ENCODE data around the gene MRPL52.
"Not testable (repeated sequence)": the region's sequence is repeated elsewhere in the genome, so short reads cannot be mapped to it uniquely, and the experiment has no call there.

MRPL52 gene

DNA sequence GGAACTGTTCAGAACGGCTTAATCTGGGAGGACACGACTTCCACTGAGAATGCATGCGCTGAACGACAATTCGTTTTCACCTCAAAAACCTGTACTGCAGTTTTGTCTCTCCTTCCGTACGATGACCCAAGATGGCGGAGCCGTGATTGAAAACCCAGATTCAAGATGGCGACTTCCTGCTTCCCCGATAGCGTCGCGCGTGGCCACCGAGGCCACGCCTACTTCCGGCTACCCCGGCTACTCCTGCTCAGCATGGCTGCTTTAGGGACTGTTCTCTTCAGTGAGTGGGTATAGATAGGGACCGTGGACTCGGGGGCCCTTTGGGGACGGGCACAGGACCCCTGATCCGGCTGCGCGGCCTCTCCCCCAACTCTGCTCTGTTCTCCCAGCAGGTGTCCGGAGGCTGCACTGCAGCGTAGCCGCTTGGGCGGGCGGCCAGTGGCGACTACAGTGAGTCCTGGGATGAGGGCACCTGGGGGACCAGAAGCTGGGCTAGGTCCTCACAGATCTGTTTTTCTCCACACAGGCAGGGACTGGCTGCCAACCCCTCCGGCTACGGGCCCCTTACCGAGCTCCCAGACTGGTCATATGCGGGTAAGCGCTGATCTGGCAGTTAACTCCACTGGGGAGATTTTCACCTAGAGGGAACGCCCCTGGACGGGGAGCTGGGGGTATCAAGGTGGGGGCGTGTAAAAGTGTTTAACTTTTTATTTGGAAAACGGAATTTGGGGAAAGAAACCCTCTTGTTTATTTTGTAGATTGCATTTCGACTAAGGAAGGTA lies at the start of gene MRPL52:
MRPL52 (plus strand) TSS at position 227 of the 782 bp plus-strand sequence; CDS start at position 253, 26 bp downstream.
- DNase-seq = no peak

- no peak for DNase-seq
Observed at GRCh38 chr14:22780105-22780679, 49.5 kb upstream of the MRPL52 start.

- DNase-seq = no peak
Observed at GRCh38 chr14:22780941-22781300, 48.8 kb upstream of the MRPL52 start.

DNA sequence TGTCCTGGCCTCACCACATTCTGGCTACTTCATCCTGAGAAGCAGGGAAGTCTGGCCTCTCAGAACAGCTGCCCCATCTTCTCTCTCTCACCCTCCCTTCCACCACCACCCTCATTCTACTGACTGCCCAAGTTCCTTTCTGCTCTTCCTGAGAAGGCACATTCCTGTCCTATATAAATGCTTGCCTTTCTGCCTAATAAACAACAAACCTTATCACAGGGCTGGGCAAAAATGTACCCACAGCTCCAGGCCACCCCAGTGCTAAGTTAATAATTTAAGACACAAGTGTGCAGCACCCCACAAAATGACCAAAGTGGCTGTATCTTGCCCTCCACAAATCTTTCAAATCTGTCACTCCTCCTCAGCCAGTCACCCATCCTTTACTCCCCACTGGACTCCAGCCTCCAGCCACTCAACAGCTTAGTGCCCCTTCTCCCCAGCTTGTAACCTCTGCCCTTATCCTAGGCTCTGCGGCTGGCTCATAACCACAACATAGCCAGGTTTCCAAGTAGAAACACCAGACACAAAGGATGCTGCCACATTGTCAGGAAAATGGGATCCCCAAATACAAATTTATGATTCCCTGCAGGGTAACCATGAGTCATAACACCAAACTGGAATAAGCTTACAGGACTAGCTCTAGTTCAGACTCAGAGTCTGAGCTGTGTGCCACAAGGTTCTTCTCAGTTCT lies 48.2 kb upstream of the MRPL52 start:
- DNase-seq = no peak

DNA sequence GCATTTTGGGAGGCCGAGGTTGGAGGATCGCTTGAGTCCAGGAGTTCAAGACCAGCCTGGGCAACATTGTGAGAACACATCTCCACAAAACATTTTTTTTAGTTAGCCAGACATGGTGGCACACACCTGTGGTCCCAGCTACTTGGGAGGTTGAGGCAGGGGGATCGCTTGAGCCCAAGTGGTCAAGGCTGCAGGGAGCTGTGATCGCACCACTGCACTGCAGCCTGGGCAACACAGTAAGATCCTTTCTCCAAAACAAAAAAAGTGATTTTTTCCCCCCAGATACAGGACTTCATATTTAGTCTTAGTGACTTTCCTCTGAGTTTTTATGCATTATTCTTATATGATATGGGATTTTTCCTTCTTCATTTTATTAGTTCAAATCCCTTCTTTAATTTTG lies 43.0 kb upstream of the MRPL52 start:
- DNase-seq = no peak

- no peak for DNase-seq
Observed at GRCh38 chr14:22791301-22791700, 38.4 kb upstream of the MRPL52 start.

DNA sequence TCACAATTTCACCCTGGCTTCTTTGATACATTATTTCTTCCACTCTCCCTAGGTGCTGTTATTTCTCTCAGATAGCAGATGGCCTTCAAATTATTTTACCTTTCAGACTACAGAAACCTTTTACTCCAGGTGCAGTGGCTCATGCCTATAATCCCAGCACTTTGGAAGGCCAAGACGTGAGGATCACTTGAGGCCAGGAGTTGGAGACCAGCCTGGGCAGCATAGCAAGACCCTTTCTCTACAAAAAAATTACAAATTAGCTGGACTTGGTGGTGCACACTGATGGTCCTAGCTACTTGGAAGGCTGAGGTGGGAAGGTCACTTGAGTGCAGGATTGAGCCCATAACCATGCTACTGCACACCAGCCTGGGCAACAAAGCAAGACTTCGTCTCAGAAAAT lies 37.5 kb upstream of the MRPL52 start:
- no peak for DNase-seq

DNA sequence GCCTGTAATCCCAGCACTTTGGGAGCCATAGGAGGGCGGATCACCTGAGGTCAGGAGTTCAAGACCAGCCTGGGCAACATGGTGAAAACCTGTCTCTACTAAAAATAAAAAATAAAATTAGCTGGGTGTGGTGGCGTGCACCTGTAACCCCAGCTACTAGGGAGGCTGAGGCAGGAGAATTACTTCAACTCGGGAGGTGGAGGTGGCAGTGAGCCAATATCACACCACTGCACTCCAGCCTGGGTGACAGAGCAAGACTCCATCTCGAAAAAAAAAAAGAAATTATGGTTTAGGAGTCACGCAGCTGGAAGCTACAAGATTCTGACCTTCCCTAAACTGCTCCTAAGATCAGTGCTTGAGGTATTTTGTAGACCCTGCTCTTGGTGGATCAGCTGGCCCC lies 36.1 kb upstream of the MRPL52 start:
- not testable (repeated sequence) for DNase-seq

DNA sequence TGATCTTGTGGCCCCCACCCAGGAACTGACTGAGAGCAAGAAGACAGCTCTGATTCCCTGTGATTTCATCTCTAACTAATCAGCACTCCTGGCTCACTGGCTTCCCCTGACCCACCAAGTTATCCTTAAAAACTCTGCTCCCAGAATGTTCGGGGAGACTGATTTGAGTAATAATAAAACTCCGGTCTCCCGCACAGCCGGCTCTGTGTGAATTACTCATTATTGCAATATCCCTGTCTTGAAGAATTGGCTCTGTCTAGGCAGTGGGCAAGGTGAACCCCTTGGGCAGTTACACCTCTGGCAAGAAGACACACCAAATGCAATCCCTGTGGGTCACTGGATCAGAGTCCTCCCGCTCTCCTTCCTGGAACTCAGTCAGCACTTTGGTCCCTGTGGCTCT lies 35.7 kb upstream of the MRPL52 start:
- no peak for DNase-seq

DNA sequence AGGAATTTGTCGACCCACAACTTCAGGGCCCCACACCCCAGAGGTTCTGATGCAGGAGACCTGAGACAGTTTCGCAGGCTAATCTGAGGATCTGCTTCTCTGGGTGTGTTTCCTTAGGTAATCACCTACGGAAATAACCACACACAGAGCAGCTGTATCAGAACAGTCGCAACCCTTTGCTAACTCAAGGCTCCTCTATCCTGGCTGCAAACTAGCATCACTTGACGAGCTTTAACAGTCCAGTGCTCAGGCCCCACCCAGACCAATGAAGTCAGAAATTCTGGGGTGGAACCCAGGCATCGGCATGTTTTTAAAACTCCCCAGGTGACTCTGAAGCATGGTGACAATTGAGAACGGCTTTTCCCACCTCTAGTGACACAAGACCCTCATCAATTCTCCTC lies 35.1 kb upstream of the MRPL52 start:
- DNase-seq = no peak

GRCh38 chr14:22796087-22796707 lies 33.5 kb upstream of the MRPL52 start:
- DNase-seq = no peak

DNA sequence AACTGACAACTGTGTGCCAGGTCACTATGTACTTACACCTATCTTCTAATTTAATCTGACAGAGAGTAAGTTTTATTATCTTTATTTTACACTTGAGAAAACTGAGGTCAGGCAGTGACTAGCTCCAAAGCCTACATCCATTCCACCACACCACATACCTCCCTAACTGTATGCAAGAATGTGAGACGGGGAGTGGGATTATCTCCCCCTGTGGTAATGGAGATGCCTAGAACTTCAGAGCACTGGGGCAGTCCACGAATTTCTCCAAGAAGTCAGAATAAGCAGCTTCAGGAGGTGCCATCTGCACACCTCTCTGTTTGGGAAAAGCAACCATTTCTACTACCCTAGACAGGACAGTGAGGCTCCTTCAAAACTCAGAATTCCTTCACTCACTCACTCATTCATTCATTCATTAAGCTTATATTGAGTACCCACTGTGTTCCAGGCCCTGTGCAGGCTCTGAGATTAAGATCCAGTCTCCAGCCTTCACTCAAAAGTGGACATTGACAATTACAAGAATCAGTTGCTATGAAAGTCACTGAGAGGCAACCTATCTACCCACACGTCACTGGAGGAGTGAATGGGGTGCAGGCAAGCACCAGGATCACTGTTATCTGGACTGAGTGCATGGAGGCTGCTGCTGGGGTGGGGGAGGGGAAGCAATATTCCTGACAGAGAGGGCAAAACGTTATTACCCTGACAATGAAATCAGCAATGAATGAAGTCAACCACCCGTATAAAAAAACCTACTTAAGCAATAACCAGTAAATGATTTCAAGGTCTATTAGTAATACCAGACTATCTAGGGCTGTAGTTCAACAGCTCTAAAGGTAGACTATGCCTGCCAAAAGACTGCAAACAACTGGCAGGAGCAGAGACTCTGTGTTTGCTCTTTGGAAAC lies 32.4 kb upstream of the MRPL52 start:
- DNase-seq = no peak

DNA sequence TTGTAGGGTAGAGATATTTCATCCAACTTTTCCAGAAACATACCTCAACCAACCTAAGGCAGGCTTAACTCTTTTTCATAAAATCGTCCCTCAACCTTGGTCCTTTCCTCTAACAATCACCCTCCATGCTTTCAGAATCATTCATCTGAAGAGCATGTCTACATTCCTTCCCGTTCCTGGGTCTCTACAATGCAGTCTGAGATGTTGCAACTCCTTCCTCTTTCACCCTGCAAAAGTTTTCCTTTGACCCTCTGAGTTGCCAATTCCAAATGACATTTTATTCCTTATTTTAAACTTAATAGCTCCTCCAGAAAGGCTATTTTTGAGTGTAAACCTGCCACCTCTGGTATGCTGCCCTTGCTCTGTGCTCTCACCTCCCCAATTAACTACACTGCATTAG lies 31.2 kb upstream of the MRPL52 start:
- no peak for DNase-seq

- no peak for DNase-seq
Observed at GRCh38 chr14:22800346-22800745, 29.3 kb upstream of the MRPL52 start.

DNA sequence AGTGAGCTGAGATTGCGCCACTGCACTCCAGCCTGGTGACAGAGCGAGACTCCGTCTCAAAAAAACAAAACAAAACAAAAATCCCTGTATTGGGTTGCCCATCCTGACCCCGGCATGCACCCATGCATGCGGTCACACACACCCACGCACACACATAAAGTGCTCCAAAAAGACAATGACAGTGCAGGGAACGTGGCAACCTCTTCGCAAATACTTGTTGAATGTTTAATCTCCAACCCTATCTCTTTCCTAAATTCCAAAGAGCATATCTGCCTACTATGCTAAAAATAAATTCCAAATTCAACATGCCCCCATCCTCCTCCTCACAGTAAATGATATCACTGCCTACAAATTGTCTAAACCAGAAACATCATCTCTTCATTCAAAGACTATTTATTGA lies 28.0 kb upstream of the MRPL52 start:
- no peak for DNase-seq

- no peak for DNase-seq
Observed at GRCh38 chr14:22802860-22803686, 26.6 kb upstream of the MRPL52 start.

GRCh38 chr14:22803687-22803974 lies 26.1 kb upstream of the MRPL52 start:
- no peak for DNase-seq

GRCh38 chr14:22805235-22805634 lies 24.5 kb upstream of the MRPL52 start:
- DNase-seq = not testable (repeated sequence)

GRCh38 chr14:22807432-22808087 lies 22.1 kb upstream of the MRPL52 start:
- DNase-seq = no peak

GRCh38 chr14:22808388-22809209 lies 21.1 kb upstream of the MRPL52 start:
- no peak for DNase-seq
